Stimulated activated CD4-positive, alpha-beta T cell treated with anti-CD3 and anti-CD28 coated beads, Interleukin-2, amount 100 ng/mL, for 48 hours (primary cell): ENCODE measurements around the gene ODAD4.
"Not testable (repeated sequence)": the region's sequence is repeated elsewhere in the genome, so short reads cannot be mapped to it uniquely, and the experiment has no call there.

Source experiments
- DNase-seq, 2 donors: peaks; one replicate each; pipeline ENCODE4 v3.0.0-alpha.2; 2020

ODAD4 gene

DNA sequence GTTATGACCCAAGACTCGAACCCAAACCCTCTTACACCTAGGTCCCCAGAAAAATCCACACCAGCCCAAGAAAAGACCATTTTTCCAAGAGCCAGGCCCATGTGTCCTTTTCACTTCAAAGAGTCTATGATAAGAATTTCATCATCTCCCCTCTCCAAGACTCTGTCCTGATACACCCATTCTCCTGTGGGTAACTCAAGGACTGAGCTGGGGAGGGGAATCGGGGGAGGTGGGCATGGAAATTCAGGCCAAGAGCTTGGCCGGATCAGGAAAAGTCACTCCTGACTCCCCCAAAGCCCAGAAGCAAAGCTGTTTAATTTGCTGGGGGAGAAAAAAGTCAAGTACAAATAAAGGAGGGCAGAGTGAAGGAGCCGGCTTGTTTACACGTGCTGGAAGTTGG is 15.4 kb upstream of the ODAD4 start:
- no peak for DNase-seq

DNA sequence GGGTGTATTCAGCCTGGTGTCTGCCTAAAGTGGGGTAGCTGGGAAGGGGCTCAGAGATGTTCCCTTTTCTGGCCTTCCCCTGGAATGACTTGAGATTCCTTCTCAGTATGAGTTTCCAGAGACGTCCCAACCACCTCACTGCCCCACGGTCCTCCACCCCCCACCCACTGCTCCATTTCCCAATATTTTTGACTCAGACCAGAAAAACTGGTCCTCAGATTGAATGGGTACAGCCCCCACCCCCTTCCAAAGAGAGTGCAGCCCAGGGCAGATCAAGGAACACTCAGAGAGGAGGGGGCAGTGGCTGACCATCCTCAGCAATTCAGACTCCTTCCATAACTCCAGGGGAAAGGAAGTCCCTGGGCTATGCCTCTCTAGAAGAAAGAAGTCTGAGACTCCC is 14.9 kb upstream of the ODAD4 start:
- no peak for DNase-seq

DNA sequence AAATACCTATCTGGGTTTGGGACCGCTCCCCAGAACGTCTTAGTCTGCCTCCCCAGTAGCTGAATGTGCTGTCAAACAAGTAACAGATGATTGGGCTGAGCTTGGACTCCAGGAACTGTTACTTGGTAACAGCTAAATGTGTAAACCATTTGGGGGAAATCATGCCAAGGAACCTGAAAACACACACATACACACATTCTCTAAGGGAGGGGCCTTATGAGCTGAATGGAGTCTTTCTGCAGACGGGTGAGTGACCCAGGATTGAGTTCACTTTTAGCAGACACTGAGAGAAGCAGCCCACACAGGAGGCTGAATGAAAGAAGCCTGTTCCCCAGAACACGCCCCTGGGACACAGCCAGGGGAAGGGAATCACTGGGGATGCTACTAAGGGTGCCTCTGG is 13.2 kb upstream of the ODAD4 start:
- no peak for DNase-seq

DNA sequence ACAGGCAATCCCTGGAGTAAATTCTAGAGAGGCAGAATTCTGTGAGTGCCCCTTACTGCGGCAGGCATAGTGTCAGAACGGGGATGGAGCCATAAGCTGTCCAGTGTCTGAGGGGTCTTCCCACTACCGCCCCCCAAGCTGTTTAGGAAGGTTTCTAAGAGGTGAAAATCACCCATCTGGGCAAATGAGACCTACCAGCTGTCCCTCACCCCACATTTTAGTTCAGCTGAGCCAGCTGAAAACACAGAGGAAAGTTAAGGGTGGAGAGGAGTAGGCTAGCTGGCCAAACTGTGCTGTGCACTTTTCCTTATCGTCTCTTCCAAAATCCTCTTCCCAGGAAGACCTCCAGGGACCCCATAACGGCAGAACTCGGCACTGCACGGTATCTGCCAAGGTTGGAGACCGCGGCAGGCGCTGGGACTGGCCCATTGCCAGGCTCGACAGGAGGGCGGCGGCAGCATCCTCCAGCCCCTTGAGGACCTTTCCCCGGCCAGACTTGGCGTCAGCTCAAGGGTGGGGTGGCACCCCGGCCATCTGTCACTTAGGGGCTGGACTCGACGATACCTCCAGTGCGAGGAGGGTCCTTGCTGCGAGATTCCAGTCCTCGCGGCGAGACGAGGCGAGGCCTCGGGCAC is 12.6 kb upstream of the ODAD4 start:
- DNase-seq: peak; percentile 22 to 37

DNA sequence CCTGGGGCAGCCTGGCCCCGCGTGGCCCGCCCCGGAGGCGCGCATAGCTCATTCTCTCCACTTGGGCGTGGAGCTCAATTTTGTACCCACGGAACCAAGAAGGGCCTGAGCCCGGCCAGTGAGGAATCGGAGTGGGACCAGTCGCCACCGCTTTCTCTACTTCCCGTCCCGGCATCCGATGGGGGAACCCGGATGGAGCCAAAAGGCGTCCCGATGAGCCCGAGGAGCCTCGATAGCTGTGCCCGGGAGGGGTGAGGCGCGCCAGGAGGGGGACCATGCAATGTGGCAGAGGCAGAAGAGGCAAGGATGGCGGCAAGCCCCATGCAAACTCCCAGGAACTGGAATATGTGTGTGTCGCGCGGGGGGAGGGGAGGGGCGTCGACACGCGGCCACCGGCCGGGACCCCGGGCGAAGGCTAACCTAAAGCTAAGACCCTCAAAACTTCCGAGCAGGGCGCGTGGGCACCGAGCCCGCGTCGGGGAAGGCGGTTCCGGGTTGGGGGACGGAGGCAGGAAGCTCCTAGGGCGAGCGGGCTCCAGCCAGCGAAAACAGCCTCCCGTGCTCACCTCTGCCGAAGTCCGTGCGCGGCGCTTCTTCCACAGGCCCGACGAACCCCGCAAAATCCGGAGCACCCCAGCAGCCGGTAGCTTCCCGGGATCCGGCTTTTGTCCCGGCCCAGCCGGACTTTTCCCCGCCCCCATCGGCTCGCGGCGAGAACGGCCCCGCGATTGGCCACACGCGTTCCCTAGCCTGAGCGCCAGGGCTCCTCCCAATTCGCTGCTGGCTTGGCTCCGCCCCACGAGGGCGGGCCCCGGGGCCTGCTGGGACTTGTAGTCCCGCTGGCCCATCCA is 11.9 kb upstream of the ODAD4 start, which contains the start of gene ACLY:
TSS of gene ACLY (minus strand) at position 638 of the 851 bp plus-strand sequence. CDS start 5,078 bp downstream, outside the sequence.
- peak; percentile 94 to 96 for DNase-seq

DNA sequence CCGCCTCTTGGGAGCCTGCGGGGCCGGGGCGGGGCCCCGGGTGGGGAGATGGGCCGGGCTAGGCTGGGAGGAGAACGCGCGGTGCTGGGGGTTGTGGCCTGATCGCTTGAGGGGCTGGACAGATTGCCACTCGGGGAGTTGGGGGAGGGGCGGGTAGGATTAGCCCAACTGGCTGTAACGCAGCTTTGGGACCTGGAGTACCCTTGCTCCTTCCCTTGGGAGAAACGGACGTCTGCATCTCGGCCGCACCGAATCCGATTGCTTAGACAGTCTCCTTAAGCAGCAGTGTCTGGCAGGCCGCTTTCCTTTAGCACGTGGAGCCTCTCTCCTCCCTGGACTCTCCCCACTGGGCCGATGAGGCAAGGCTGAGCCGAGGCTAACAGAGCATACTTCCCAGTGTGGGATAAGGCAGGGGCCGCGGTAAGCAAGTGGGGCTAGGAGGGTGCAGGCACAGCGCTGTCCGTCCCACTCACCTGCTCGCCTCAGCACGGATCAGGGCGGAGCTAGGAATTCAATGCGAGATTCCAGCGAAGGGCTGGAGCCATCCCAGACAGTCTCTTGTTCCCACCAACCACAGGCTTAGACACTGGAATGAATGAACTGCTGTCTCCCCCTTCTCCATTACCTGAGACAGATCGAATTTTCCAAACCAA is 11.1 kb upstream of the ODAD4 start:
- DNase-seq: no peak

DNA sequence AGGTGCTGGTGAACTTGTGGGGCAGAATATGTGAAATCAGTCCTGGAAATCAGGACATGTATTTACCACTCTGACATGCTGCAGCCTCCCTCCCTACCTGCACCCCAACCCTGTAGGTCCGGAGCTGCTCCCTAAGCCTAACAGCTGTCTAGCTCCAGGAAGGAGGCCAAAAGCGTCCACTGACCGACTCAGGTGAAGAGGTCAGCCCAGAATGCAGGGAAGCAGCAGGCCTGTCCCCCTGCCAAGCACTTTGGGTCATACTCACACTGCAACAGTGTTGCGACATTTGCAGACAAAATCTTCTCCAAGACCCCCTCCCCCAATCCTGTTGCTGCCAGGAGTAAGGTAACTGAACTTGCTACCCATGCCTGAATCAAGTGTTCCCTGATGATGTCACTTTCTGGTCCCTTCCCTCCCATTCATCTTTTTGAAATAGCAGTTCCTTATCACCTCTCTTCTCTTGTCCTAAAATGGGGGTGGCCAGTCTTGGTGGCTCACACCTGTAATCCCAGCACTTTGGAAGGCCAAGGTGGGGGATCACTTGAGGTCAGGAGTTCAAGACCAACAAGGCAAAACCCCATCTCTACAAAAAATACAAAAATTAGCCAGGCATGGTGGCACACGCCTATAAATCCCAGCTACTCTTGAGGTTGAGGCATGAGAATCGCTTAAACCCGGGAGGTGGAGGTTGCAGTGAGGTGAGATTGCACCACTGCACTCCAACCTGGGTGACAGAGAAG is 10.4 kb upstream of the ODAD4 start:
- DNase-seq: no peak

DNA sequence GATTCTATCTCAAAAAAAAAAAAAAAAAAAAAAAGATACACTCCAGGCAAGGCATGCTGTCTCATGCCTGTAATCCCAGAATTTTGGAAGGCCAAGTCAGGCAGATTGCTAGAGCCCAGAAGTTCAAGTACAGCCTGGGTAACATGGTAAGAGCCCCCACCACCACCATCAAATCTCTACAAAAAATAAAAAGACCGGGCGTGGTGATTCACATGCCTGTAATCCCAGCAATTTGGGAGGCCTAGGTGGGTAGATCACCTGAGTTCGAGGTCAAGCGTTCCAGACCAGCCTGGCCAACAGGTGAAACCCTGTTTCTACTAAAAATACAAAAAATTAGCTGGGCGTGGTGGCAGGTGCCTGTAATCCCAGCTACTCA is 9.8 kb upstream of the ODAD4 start:
- DNase-seq: no peak

DNA sequence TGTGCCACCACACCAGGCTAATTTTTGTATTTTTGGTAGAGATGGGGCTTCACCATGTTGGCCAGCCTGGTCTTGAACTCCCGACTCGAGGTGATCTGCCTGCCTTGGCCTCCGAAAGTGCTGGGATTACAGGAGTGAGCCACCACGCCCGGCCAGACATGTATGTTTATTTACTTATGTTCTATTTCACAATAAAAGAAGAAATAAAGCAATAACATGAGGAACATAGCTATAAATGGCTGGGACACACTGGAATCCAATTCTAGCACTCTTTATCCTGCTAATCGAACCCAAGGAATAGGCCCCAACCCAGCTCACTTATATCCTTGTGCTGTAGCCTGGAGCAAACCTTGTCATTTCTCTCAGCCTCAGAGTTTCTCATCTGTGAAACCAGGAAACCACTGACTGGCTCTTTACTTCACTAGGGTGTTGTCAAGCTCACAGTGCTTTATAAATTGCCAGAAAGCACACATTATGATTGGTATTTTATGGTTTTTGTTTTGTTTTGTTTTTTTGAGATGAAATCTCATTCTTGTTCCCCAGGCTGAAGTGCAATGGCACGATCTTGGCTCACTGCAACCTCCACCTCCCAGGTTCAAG is 4.3 kb upstream of the ODAD4 start:
- no peak for DNase-seq

DNA sequence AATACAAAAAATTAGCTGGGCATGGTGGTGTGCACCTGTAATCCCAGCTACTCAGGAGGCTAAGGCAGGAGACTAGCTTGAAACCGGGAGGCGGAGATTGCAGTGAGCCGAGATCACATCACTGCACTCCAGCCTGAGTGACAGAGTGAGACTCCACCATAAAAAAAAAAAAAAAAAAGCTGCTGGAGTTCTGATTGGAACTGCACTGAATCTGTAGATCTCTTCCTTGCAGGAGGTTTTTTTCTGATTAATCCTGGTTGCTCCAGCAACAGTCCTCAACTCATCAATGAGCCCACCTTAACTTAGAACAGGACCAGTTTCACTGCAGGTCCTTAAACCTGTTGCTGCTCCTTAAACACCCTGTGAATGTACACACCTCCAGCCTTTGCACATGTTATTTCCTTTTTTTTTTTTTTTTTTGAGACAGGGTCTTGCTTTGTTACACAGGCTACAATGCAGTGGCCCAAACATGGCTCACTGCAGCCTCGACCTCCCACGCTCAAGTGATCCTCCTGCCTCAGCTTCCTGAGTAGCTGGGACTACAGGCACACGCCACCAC is 1.6 kb upstream of the ODAD4 start:
- DNase-seq: no peak

DNA sequence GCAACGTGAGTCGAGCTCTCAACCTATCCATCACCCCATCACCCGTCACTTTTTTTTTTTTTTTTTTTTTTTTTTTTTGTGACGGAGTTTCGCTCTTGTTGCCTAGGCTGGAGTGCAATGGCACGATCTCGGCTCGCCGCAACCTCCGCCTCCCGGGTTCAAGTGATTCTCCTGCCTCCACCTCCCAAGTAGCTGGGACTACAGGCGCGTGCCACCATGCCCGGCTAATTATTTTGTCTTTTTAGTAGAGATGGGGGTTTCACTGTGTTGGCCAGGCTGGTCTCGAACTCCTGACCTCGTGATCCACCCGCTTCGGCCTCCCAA is 378 bp downstream of the ODAD4 start:
- not testable (repeated sequence) for DNase-seq

DNA sequence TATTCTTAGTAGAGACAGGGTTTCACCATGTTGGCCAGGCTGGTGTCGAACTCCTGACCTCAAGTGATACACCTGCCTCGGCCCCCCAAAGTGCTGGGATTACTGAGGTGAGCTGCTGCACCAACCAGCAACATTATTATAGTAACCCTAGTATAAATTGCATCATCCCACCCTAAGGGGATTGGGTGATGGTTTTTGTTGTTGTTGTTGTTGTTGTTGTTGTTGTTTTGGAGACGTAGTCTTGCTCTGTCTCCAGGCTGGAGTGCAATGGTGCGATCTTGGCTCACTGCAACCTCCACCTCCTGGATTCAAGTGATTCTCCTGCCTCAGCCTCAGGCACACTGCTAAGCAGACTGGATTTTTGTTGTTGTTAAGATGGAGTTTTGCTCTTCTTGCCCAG is 1.3 kb downstream of the ODAD4 start:
- DNase-seq: not testable (repeated sequence)

DNA sequence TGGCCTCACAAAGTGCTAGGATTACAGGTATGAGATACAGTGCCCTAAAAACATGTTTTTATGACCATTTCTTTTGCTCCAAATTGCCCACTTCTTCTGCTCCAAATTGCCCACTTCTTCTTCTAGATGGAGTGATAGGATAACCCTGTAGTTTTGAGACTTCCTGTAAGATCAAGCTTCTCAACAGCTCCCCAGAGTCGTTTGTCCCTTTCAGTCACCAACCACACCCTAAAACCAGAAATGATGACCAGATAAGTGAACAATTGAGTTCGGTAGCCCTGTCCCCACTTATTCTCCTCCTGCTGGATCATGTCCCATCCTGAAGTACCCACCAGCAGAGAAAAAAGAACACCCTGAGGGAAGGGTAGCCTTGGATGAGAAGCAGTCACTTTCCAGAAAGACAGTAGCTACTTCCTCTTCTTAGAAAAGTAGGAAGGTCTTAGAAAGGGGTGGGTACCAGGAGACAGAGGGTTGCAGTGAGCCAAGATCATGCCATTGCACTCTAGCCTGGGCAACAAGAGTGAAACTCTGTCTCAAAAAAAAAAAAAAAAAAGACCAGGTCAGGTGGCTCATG is 2.5 kb downstream of the ODAD4 start:
- no peak for DNase-seq

DNA sequence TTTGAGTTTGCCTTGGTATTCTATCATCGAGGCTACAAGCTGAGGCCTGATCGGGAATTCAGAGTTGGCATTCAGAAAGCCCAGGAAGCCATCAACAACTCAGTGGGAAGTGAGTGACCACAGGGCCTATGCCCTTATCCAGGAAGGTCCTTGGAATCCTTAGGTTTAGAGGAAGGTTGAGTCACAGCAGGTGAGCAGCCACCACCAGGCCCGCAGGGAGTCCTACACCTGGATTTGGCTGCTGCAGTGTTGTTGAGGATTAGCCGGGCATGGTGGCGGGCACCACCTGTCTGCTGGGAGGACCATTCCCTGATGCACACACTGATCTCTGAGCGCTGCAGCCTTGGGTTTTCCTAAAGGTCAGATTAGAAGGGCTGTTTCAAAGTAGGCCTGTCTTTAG is 5.2 kb downstream of the ODAD4 start:
- DNase-seq: no peak

DNA sequence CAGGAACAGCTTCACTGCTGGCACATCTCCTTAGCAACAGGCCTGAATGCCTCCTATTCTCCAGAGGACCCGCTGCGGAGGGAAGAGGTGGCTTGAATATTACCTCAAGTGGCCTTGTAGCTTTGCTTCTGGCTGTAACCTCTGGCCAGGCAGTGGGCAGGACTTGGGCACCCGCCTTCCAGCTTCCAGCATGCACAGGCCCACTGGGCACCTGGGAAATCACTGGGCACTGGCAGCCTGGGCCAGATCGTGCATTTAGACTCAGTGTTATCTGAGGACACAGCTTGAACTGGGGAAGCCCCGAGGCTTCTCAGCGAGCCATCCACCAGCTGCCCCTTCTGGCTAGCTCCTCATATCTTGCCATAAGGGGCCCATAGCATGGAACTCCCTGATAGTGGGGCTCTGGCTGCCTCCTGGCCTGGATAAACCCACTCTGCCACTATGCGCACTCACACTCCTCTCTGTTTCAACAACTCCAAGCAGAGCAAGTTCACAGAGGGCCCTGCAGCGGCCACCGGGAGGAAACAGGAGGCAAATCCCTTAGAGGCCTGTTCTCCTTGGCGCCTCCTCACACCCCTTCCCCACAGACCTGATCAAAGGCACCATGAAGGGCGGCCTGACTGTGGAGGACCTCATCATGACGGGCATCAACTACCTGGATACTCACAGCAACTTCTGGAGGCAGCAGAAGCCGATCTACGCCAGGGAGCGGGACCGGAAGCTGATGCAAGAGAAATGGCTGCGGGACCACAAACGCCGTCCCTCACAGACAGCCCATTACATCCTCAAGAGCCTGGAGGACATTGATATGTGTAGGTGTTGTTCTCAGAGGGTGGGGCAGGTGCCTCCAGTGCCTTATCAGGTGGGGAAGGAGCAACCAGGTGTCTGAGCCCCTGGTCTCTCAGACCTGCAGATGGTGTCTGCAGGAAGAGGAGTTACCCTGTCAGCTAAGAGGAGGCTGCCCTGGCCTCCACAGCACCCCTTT is 7.8 kb downstream of the ODAD4 start:
- DNase-seq: no peak

DNA sequence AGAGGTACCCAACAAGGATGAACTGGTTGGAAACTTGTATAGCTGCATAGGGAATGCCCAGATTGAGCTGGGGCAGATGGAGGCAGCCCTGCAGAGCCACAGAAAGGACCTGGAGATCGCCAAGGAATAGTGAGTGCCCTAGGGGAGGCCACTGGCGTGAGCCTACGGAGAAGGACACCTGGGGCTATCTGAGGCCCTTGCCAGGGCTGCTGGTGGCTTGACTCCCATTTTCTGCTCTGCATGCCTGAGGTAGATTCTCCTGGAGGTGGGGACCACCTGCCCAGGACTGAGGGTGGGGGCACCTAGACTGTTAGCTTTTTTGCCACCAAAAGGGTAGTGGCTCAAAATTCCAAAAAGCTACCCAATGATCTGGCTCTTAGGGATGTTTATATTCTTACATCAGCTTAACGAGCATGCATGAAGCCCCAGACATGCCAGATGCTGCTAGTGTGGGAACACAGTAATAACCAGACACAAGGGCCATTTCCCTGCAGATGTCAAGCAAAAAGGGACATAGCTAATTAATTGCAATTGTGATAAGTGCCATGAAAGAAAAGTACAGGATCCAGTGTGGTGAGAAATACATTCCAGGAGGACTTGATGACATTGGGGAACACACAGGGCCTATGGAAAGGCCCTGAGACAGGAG is 8.8 kb downstream of the ODAD4 start:
- no peak for DNase-seq

DNA sequence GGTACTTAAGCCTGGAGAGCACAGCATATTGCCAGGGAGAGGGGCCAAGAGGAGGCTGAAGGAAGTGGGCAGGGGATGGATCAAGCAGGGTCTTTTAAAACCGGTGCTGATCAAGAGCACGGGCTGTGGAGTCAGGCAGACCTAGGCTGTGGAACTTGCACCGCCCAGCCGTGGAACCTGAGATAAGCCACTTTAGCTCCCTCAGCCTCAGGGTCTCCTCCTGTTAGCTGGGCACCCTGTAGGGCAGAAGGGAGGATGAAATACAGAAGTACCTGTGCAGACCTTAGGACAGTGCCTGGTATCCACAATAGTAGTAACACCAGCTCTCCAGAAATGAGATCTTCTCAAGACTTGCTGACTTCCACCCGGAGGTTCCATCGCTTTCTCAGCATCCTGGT is 9.3 kb downstream of the ODAD4 start:
- no peak for DNase-seq

DNA sequence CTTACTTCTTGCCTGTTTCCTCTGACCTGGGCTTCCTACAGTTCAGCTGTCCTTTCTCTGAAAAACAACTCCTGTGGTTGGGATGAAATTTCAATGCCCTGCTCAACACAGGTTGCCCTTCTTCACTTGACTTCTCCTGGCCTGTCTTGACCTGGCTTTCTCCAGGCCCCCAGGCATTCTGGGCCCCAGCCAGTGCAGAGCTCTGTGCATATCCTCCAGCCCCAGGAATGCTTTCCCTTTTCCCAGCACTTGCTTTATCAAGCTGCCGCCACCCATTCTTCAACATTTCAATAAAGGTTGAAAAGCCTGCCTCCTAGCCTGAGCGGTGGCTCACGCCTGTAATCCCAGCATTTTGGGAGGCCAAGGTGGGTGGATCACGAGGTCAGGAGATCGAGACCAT is 10.8 kb downstream of the ODAD4 start:
- no peak for DNase-seq

DNA sequence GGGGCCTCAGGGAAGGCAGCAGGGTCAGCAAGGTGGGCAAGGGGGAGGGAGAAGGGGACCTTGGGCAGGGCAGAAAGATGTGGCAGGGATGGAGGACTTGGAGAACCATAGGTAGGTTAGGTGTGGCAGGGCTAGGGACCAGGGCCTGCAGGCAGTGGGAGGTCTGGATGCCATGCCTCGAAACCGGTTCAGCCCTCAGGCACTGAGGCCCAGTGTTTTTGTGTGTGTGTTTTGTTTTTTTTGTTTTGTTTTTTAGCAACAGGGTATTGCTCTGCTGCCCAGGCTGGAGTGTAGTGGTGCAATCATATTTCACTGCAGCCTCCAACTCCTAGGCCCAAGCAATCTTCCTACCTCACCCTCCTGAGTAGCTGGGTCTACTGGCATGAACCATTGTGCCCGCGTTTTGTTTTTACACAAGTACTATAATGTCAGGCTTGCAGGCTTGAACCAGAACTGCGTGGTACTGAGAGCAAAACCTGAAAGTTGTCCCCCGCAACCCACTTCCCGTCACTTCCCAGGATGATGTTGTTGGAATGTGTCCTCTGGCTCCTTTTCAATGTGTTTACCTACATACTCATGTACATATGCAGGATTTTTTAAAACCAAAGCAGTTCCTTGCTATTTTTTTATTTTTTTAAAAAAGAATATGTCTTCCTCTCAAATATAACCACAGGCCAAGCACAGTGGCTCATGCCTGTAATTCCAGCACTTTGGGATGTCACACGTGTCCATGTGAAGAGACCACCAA is 12.4 kb downstream of the ODAD4 start:
- no peak for DNase-seq

DNA sequence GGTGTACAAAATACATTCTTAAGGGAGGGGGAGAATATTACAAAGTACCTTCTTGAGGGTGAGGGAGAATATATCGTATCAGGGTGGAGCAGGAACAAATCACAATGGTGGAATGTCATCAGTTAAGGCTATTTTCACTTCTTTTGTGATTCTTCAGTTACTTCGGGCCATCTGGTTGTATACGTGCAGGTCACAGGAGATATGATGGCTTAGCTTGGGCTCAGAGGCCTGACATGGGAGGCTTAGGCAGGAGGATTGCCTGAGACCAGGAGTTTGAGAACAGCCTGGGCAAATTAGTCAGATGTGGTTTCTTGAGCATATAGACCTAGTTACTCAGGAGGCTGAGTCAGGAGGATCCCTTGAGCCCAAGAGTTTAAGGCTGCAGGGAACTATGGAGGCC is 13.1 kb downstream of the ODAD4 start:
- no peak for DNase-seq
